GM12864 (cell line): ENCODE data around the gene CBX5.
A peak's percentile ranks its signal among the peaks of the same experiment; 100 is the strongest.

ENCODE experiments used
- DNase-seq: peaks from one replicate; pipeline ENCODE4 v3.0.0-alpha.2; 2011; ENCODE audit warnings: low read depth
- H3K4me3 ChIP-seq: 2 replicates; pipeline ENCODE4 v1.5.1; 2011; ENCODE audit warnings: mild to moderate bottlenecking, low read depth, low read length, control low read depth
- CTCF ChIP-seq: IDR thresholded peaks from 2 replicates; pipeline ENCODE4 v1.5.1; 2011; ENCODE audit warnings: low read depth, mild to moderate bottlenecking, moderate library complexity, low read length, control low read depth, inconsistent platforms; ENCODE audit errors: missing control alignments

Gene CBX5

GRCh38 chr12:54266852-54267251 lies 13.1 kb downstream of the CBX5 start:
- no peak for TF ChIP-seq CTCF
- no peak overlapping the region for H3K4me3 ChIP-seq
- DNase-seq: no peak

GRCh38 chr12:54265364-54265812 lies 14.5 kb downstream of the CBX5 start:
- no peak overlapping the region for H3K4me3 ChIP-seq
- TF ChIP-seq CTCF: no peak
- no peak for DNase-seq

GRCh38 chr12:54262403-54262925 lies 17.5 kb downstream of the CBX5 start:
- no peak for TF ChIP-seq CTCF
- no peak for DNase-seq
- no peak overlapping the region for H3K4me3 ChIP-seq

- no peak for TF ChIP-seq CTCF
- no peak for DNase-seq
- no peak overlapping the region for H3K4me3 ChIP-seq
Observed at GRCh38 chr12:54261815-54262402, 18.0 kb downstream of the CBX5 start.

- TF ChIP-seq CTCF: no peak
- DNase-seq: peak; percentile 30
- H3K4me3 ChIP-seq: no peak overlapping the region; the same call in 1 of the 2 replicates
Observed at GRCh38 chr12:54259194-54260011, 20.5 kb downstream of the CBX5 start.

- TF ChIP-seq CTCF: no peak
- no peak for DNase-seq
- no peak overlapping the region for H3K4me3 ChIP-seq
Observed at GRCh38 chr12:54258201-54258681, 21.7 kb downstream of the CBX5 start.
